HepG2 (cell line): Measurements from ENCODE around the gene HEATR5B.

Source experiments
- ISL2 ChIP-seq: sonication (generic); formaldehyde crosslinking; IDR thresholded peaks from 2 replicates; pipeline ENCODE4 v1.5.0; 2020; ENCODE audit warnings: missing genetic modification reagents
- KLF12 ChIP-seq: sonication (generic); formaldehyde crosslinking; IDR thresholded peaks from 2 replicates; pipeline ENCODE4 v1.4.0; 2020; ENCODE audit warnings: missing genetic modification reagents, borderline replicate concordance
- MYNN ChIP-seq: sonication (generic); formaldehyde crosslinking; IDR thresholded peaks from 2 replicates; pipeline ENCODE4 v1.4.0; 2020; ENCODE audit warnings: mild to moderate bottlenecking, low read depth, missing genetic modification reagents
- YY1 ChIP-seq: IDR thresholded peaks from 2 replicates; pipeline ENCODE4 v1.6.1; 2011; ENCODE audit warnings: low read length, low read depth, moderate library complexity, mild to moderate bottlenecking; ENCODE audit not compliant: insufficient read depth, insufficient replicate concordance
- ZFP1 ChIP-seq: IDR thresholded peaks from 2 replicates; pipeline ENCODE4 v1.6.1; 2016
- ZNF205 ChIP-seq: IDR thresholded peaks from 2 replicates; pipeline ENCODE4 v1.6.1; 2018; ENCODE audit warnings: missing biosample characterization, missing genetic modification reagents
- TF ChIP-seq, protein P1 (sequence below): sonication (generic); formaldehyde crosslinking; IDR thresholded peaks from 2 replicates; pipeline ENCODE4 v1.5.0; 2020; ENCODE audit warnings: mild to moderate bottlenecking, missing genetic modification reagents, moderate library complexity
- TF ChIP-seq, protein P2 (sequence below): sonication (generic); formaldehyde crosslinking; IDR thresholded peaks from 2 replicates; pipeline ENCODE4 v1.5.1; 2020; ENCODE audit warnings: mild to moderate bottlenecking, missing genetic modification reagents

- TF ChIP-seq, protein P1, sequence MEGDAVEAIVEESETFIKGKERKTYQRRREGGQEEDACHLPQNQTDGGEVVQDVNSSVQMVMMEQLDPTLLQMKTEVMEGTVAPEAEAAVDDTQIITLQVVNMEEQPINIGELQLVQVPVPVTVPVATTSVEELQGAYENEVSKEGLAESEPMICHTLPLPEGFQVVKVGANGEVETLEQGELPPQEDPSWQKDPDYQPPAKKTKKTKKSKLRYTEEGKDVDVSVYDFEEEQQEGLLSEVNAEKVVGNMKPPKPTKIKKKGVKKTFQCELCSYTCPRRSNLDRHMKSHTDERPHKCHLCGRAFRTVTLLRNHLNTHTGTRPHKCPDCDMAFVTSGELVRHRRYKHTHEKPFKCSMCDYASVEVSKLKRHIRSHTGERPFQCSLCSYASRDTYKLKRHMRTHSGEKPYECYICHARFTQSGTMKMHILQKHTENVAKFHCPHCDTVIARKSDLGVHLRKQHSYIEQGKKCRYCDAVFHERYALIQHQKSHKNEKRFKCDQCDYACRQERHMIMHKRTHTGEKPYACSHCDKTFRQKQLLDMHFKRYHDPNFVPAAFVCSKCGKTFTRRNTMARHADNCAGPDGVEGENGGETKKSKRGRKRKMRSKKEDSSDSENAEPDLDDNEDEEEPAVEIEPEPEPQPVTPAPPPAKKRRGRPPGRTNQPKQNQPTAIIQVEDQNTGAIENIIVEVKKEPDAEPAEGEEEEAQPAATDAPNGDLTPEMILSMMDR (CRISPR knock-in tag) = no peak
- TF ChIP-seq ZNF205 (no peak), YY1 (no peak), ISL2 (CRISPR knock-in tag) (no peak), MYNN (CRISPR knock-in tag) (no peak), KLF12 (CRISPR knock-in tag) (no peak), ZFP1 (CRISPR knock-in tag) (no peak)
- TF ChIP-seq, protein P2, sequence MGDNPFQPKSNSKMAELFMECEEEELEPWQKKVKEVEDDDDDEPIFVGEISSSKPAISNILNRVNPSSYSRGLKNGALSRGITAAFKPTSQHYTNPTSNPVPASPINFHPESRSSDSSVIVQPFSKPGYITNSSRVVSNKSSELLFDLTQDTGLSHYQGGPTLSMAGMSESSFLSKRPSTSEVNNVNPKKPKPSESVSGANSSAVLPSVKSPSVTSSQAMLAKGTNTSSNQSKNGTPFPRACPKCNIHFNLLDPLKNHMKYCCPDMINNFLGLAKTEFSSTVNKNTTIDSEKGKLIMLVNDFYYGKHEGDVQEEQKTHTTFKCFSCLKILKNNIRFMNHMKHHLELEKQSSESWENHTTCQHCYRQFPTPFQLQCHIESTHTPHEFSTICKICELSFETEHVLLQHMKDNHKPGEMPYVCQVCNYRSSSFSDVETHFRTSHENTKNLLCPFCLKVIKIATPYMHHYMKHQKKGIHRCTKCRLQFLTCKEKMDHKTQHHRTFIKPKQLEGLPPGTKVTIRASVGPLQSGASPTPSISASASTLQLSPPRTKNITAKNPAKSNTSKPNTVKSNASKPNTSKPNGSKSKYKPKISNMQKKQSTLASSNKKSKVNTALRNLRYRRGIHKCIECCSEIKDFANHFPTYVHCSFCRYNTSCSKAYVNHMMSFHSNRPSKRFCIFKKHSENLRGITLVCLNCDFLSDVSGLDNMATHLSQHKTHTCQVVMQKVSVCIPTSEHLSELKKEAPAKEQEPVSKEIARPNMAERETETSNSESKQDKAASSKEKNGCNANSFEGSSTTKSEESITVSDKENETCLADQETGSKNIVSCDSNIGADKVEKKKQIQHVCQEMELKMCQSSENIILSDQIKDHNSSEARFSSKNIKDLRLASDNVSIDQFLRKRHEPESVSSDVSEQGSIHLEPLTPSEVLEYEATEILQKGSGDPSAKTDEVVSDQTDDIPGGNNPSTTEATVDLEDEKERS = no peak
These were observed 625 bp upstream of the HEATR5B start for GRCh38 chr2:37084797-37085196.
